ENCODE data around the gene ATP11C. TPM values are rescaled to one million over a fixed set of nuclear protein-coding genes. Genes with fewer than 3 reads are reported as not detected.

The ATP11C gene
- 58.6 and 77.5 TPM in 2 replicates for total RNA-seq

GRCh38 chrX:139932901-139933796 is at the start of gene ATP11C:
TSS of gene ATP11C (minus strand) at chrX:139933053. CDS start at chrX:139932042, 1,011 bp downstream.

GRCh38 chrX:139965421-139965820 is 32.6 kb upstream of the ATP11C start, which contains the start of gene CXorf66:
TSS of gene CXorf66 (minus strand) at chrX:139965521. CDS start at chrX:139965496, 25 bp downstream.

GRCh38 chrX:139708067-139708466 is 224.8 kb downstream of the ATP11C start, which contains the start of gene MCF2:
TSS of gene MCF2 (minus strand) at chrX:139708167. CDS start at chrX:139651744, 56,423 bp downstream.

Small RNA genes within 50 kb of the gene (small RNA-seq; reads per million reads assigned to genes)
- gene MIR505 = 8.9 reads per million, percentile 93 among the genes with 10 or more reads in this experiment
- not detected for gene RF00425
- gene RF01210 = not detected
- gene RNU6ATAC23P = not detected

Other genes with a start within 250 kb of the ATP11C start
- gene MCF2, start 224.9 kb downstream of the ATP11C start, total RNA-seq = 0.13 and 0.43 TPM in 2 replicates
- not detected in 2 replicates for gene CXorf66, start 32.5 kb upstream of the ATP11C start, total RNA-seq

Data from articular chondrocyte of knee joint (primary cell).